ENCODE data around the gene ABCF1.

- TF ChIP-seq CTCF (IDR thresholded peaks at IDR 0.05) = no peak
- TF ChIP-seq POLR2AphosphoS5 (IDR thresholded peaks at IDR 0.05) = no peak
Measured at GRCh38 chr6:30530014-30530413, 41.2 kb upstream of the ABCF1 start.
